RWPE2 (cell line): Measurements from ENCODE around the gene PPP1R37.

Experiments used
- ATAC-seq: fragments of 200-7000 bp; cut with Tn5 transposase; 3 replicates; pipeline ENCODE4 v1.9.1; 2021; ENCODE audit warnings: low read depth
- DNase-seq: peaks from one replicate; pipeline ENCODE4 v3.0.0-alpha.2; 2020; ENCODE audit warnings: low spot score
- H3K27ac ChIP-seq: fragments of 450-650 bp; 2 replicates; pipeline ENCODE4 v1.5.1; 2017; ENCODE audit warnings: mild to moderate bottlenecking; ENCODE audit not compliant: poor library complexity, severe bottlenecking
- H3K27me3 ChIP-seq: fragments of 250-450 bp; sonication (Bioruptor Pico); 2 replicates; pipeline ENCODE4 v1.5.1; 2021; ENCODE audit warnings: mild to moderate bottlenecking, moderate library complexity; ENCODE audit not compliant: insufficient read depth, poor library complexity, severe bottlenecking
- H3K36me3 ChIP-seq: fragments of 250-450 bp; sonication (Bioruptor Pico); 2 replicates; pipeline ENCODE4 v1.5.1; 2020; ENCODE audit warnings: low read depth, mild to moderate bottlenecking, moderate library complexity
- H3K4me1 ChIP-seq: fragments of 250-450 bp; sonication (Bioruptor Pico); 2 replicates; pipeline ENCODE4 v1.5.1; 2021; ENCODE audit warnings: mild to moderate bottlenecking, moderate library complexity; ENCODE audit not compliant: insufficient read depth, poor library complexity, severe bottlenecking
- H3K4me3 ChIP-seq: fragments of 250-450 bp; sonication (Bioruptor Pico); 2 replicates; pipeline ENCODE4 v1.5.1; 2021; ENCODE audit warnings: mild to moderate bottlenecking, moderate library complexity; ENCODE audit not compliant: severe bottlenecking
- H3K9me3 ChIP-seq: fragments of 250-450 bp; sonication (Bioruptor Pico); 2 replicates; pipeline ENCODE4 v1.5.1; 2021; ENCODE audit warnings: mild to moderate bottlenecking, moderate library complexity; ENCODE audit not compliant: severe bottlenecking
- CTCF ChIP-seq: fragments of 450-650 bp; IDR thresholded peaks from one replicate; pipeline ENCODE4 v1.5.1; 2017; ENCODE audit warnings: mild to moderate bottlenecking, moderate library complexity; ENCODE audit not compliant: poor library complexity, severe bottlenecking

PPP1R37 gene

GRCh38 chr19:45098521-45099466 lies 5.8 kb downstream of the PPP1R37 start:
- Histone ChIP-seq H3K27ac (peak overlapping the region; percentile 48), H3K36me3 (no peaks in the 10 kb centered on the region; the same call in 1 of the 2 replicates), H3K4me1 (peaks cover 20% of the 10 kb centered on the region), H3K27me3 (no peaks in the 10 kb centered on the region), H3K9me3 (no peaks in the 10 kb centered on the region), H3K4me3 (no peak overlapping the region)
- ATAC-seq (peak; percentile 8; the same call in 2 of the 3 replicates), DNase-seq (no peak)
- no peak for TF ChIP-seq CTCF

- Histone ChIP-seq H3K36me3 (no peaks in the 10 kb centered on the region; the same call in 1 of the 2 replicates), H3K27me3 (no peaks in the 10 kb centered on the region), H3K4me3 (no peak overlapping the region), H3K4me1 (peaks cover 20% of the 10 kb centered on the region), H3K27ac (peak overlapping the region; percentile 48), H3K9me3 (no peaks in the 10 kb centered on the region)
- ATAC-seq = no peak
- DNase-seq = no peak
- no peak for TF ChIP-seq CTCF
Measured at GRCh38 chr19:45099467-45100191, 6.7 kb downstream of the PPP1R37 start.

GRCh38 chr19:45100201-45100600 lies 7.2 kb downstream of the PPP1R37 start:
- no peak for ATAC-seq
- Histone ChIP-seq H3K4me1 (peaks cover 20% of the 10 kb centered on the region), H3K27ac (peak overlapping the region; percentile 48), H3K9me3 (no peaks in the 10 kb centered on the region), H3K27me3 (no peaks in the 10 kb centered on the region), H3K36me3 (no peaks in the 10 kb centered on the region; the same call in 1 of the 2 replicates), H3K4me3 (no peak overlapping the region)
- DNase-seq = no peak
- no peak for TF ChIP-seq CTCF

- Histone ChIP-seq H3K27me3 (no peaks in the 10 kb centered on the region), H3K4me3 (no peak overlapping the region), H3K9me3 (no peaks in the 10 kb centered on the region), H3K4me1 (peaks cover 20% of the 10 kb centered on the region), H3K27ac (no peak overlapping the region), H3K36me3 (no peaks in the 10 kb centered on the region; the same call in 1 of the 2 replicates)
- ATAC-seq (no peak), DNase-seq (no peak)
- no peak for TF ChIP-seq CTCF
Measured at GRCh38 chr19:45100846-45101252, 7.9 kb downstream of the PPP1R37 start.
